HEK293T (cell line): ENCODE measurements around the gene COL5A1.

ENCODE experiments used
- CTCF ChIA-PET: fragments of 350-600 bp; formaldehyde crosslinking; extraction: SDS; loops from one replicate; lab custom pipeline; 2021; ENCODE audit warnings: antibody characterized with exemption, inconsistent platforms; lab: Yijun Ruan, JAX
- POLR2A ChIA-PET: fragments of 350-600 bp; formaldehyde crosslinking; extraction: SDS; loops from one replicate; lab custom pipeline; 2020; ENCODE audit warnings: antibody characterized with exemption, inconsistent platforms; lab: Yijun Ruan, JAX
- DNase-seq: peaks from one replicate; pipeline ENCODE4 v3.0.0; 2012; ENCODE audit warnings: mixed read lengths; ENCODE audit errors: extremely low spot score
- ARNT ChIP-seq: fragments of 450-650 bp; IDR thresholded peaks from 2 replicates; pipeline ENCODE4 v1.6.1; 2017; ENCODE audit warnings: mild to moderate bottlenecking
- BHLHE40 ChIP-seq: fragments of 450-650 bp; IDR thresholded peaks from 2 replicates; pipeline ENCODE4 v1.6.1; 2016; ENCODE audit warnings: mild to moderate bottlenecking, moderate library complexity, borderline replicate concordance
- CTBP1 ChIP-seq: fragments of 450-650 bp; IDR thresholded peaks from 2 replicates; pipeline ENCODE4 v1.6.1; 2016; ENCODE audit warnings: borderline replicate concordance
- ELF4 ChIP-seq: fragments of 450-650 bp; IDR thresholded peaks from 2 replicates; pipeline ENCODE4 v1.6.1; 2017; ENCODE audit warnings: antibody characterized with exemption
- FOXA1 ChIP-seq: fragments of 450-650 bp; IDR thresholded peaks from 2 replicates; pipeline ENCODE4 v1.6.1; 2016; ENCODE audit warnings: mild to moderate bottlenecking
- FOXK2 ChIP-seq: fragments of 450-650 bp; IDR thresholded peaks from 2 replicates; pipeline ENCODE4 v1.6.1; 2016; ENCODE audit warnings: mild to moderate bottlenecking
- FOXM1 ChIP-seq: fragments of 450-650 bp; IDR thresholded peaks from 2 replicates; pipeline ENCODE4 v1.6.1; 2017; ENCODE audit warnings: mild to moderate bottlenecking, borderline replicate concordance
- HDGF ChIP-seq: fragments of 450-650 bp; IDR thresholded peaks from 2 replicates; pipeline ENCODE4 v1.6.1; 2017; ENCODE audit warnings: antibody characterized with exemption, borderline replicate concordance
- L3MBTL2 ChIP-seq: fragments of 450-650 bp; conservative IDR thresholded peaks from 2 replicates; pipeline ENCODE4 v1.6.1; 2016; ENCODE audit warnings: mild to moderate bottlenecking
- LEF1 ChIP-seq: fragments of 450-650 bp; IDR thresholded peaks from 2 replicates; pipeline ENCODE4 v1.6.1; 2017; ENCODE audit warnings: mild to moderate bottlenecking, borderline replicate concordance
- NFRKB ChIP-seq: fragments of 450-650 bp; IDR thresholded peaks from 2 replicates; pipeline ENCODE4 v1.6.1; 2016; ENCODE audit warnings: mild to moderate bottlenecking, moderate library complexity
- PKNOX1 ChIP-seq: fragments of 450-650 bp; IDR thresholded peaks from 2 replicates; pipeline ENCODE4 v1.6.1; 2016
- SP1 ChIP-seq: fragments of 450-650 bp; IDR thresholded peaks from 2 replicates; pipeline ENCODE4 v1.6.1; 2017
- SUZ12 ChIP-seq: fragments of 450-650 bp; IDR thresholded peaks from 2 replicates; pipeline ENCODE4 v1.6.1; 2016; ENCODE audit warnings: mild to moderate bottlenecking
- TARDBP ChIP-seq: fragments of 450-650 bp; IDR thresholded peaks from 2 replicates; pipeline ENCODE4 v1.6.1; 2016
- ZNF384 ChIP-seq: fragments of 450-650 bp; IDR thresholded peaks from 2 replicates; pipeline ENCODE4 v1.6.1; 2016

The COL5A1 gene

GRCh38 chr9:134621558-134622110, 20.0 kb upstream of the COL5A1 start:
- POLR2A ChIA-PET = no interaction called here

GRCh38 chr9:134622896-134623257, 18.7 kb upstream of the COL5A1 start:
- DNase-seq = no peak
- POLR2A ChIA-PET = no interaction called here
- TF ChIP-seq FOXK2 = no peak
- TF ChIP-seq PKNOX1 = no peak
- TF ChIP-seq FOXM1 = no peak
- TF ChIP-seq SUZ12 = no peak
- TF ChIP-seq BHLHE40 = no peak
- TF ChIP-seq ELF4 = no peak
- TF ChIP-seq LEF1 = no peak
- no peak for TF ChIP-seq FOXA1
- no peak for TF ChIP-seq ARNT
- TF ChIP-seq CTBP1 = no peak
- no peak for TF ChIP-seq ZNF384
- no peak for TF ChIP-seq TARDBP
- TF ChIP-seq NFRKB = no peak
- CTCF ChIA-PET = no interaction called here

More at GRCh38 chr9:134621558-134622110, 20.0 kb upstream of the COL5A1 start:
- TF ChIP-seq FOXA1 = no peak
- no peak for TF ChIP-seq ELF4
- no peak for TF ChIP-seq FOXM1
- TF ChIP-seq HDGF = no peak
- no peak for TF ChIP-seq SP1
- TF ChIP-seq NFRKB = no peak
- DNase-seq = no peak
- CTCF ChIA-PET = no interaction called here

- DNase-seq = no peak
- TF ChIP-seq HDGF (no peak), TARDBP (no peak), SP1 (no peak), ARNT (no peak), SUZ12 (no peak), FOXM1 (no peak), FOXK2 (no peak), L3MBTL2 (no peak)
- ChIA-PET POLR2A (no interaction called here), CTCF (no interaction called here)
These were observed 18.1 kb upstream of the COL5A1 start for GRCh38 chr9:134623258-134624066.

- no peak for DNase-seq
- POLR2A ChIA-PET = no interaction called here
These were observed 17.4 kb upstream of the COL5A1 start for GRCh38 chr9:134624137-134624591.

GRCh38 chr9:134624621-134625181, 16.9 kb upstream of the COL5A1 start:
- no peak for DNase-seq
- ChIA-PET CTCF (interaction anchor here (0.6 kb wide), 1 partner anchor 1283 kb away, joined by 4 read pairs; no protein-coding TSS in a partner anchor), POLR2A (no interaction called here)
- TF ChIP-seq HDGF (no peak), FOXA1 (no peak), PKNOX1 (no peak), FOXM1 (no peak), BHLHE40 (no peak), ELF4 (no peak), ZNF384 (no peak), L3MBTL2 (no peak), SP1 (no peak)

More at GRCh38 chr9:134624137-134624591, 17.4 kb upstream of the COL5A1 start:
- CTCF ChIA-PET = interaction anchor here (0.6 kb wide), 1 partner anchor 1283 kb away, joined by 4 read pairs; no protein-coding TSS in a partner anchor
- TF ChIP-seq CTBP1 (no peak), ARNT (no peak), ELF4 (no peak), BHLHE40 (no peak), HDGF (no peak), LEF1 (no peak), FOXM1 (no peak)

- POLR2A ChIA-PET = interaction anchor here (0.6 kb wide), 1 partner anchor 41 kb away, joined by 3 read pairs; no protein-coding TSS in a partner anchor
- CTCF ChIA-PET = no interaction called here
- no peak for DNase-seq
- no peak for TF ChIP-seq TARDBP
- TF ChIP-seq ELF4 = no peak
- TF ChIP-seq PKNOX1 = no peak
- no peak for TF ChIP-seq FOXK2
- no peak for TF ChIP-seq L3MBTL2
- TF ChIP-seq SUZ12 = no peak
- TF ChIP-seq ARNT = no peak
- no peak for TF ChIP-seq FOXM1
These were observed 16.1 kb upstream of the COL5A1 start for GRCh38 chr9:134625361-134626068.
